Thymus (tissue), 11 donors: Measurements from ENCODE around the gene LRWD1. TPM values are rescaled to one million over a fixed set of nuclear protein-coding genes. Genes with fewer than 3 reads are reported as not detected.

Experiments used
- DNase-seq, 9 donors: peaks; one replicate each; pipeline ENCODE4 v3.0.0-alpha.2; 2013; ENCODE audit warnings: low spot score in 9 of 9, low read depth in 6 of 9, missing footprints in 1 of 9
- H3K27ac ChIP-seq, 2 donors: one replicate each; pipeline ENCODE4 v1.5.1; 2013; ENCODE audit warnings: control low read depth in 1 of 2, low read depth in 1 of 2, low read length in 1 of 2, mild to moderate bottlenecking in 1 of 2, moderate library complexity in 1 of 2
- H3K27me3 ChIP-seq, 2 donors: one replicate each; pipeline ENCODE4 v1.5.1; 2013; ENCODE audit warnings: low read length in 1 of 2; ENCODE audit not compliant: control insufficient read depth in 2 of 2, insufficient read depth in 1 of 2
- H3K36me3 ChIP-seq, 2 donors: one replicate each; pipeline ENCODE4 v1.5.1; 2013; ENCODE audit warnings: low read length in 1 of 2, mild to moderate bottlenecking in 1 of 2, moderate library complexity in 1 of 2; ENCODE audit not compliant: control insufficient read depth in 2 of 2, insufficient read depth in 2 of 2
- H3K4me1 ChIP-seq, 2 donors: one replicate each; pipeline ENCODE4 v1.5.1; 2013; ENCODE audit warnings: low read length in 2 of 2; ENCODE audit not compliant: control insufficient read depth in 2 of 2, insufficient read depth in 2 of 2
- H3K4me3 ChIP-seq, 2 donors: one replicate each; pipeline ENCODE4 v1.5.1; 2013; ENCODE audit warnings: low read length in 2 of 2, control low read depth in 1 of 2, mild to moderate bottlenecking in 1 of 2
- H3K9me3 ChIP-seq, 2 donors: one replicate each; pipeline ENCODE4 v1.5.1; 2013; ENCODE audit warnings: low read length in 1 of 2, mild to moderate bottlenecking in 1 of 2; ENCODE audit not compliant: control insufficient read depth in 2 of 2, insufficient read depth in 1 of 2
- WGBS: extraction: QIAGEN DNeasy Blood & Tissue Kit; methylation state at CpG from one replicate; pipeline ENCODE4 v1.1.7; 2013; 5-methylcytosine and 5-hydroxymethylcytosine counted together
- polyA plus RNA-seq: library from polyadenylated mRNA; stranded (reverse); fragments of 200-250 nt; gene quantifications from one replicate; pipeline ENCODE4 v1.2.3, GENCODE V29; 2013
- total RNA-seq: library from RNA; stranded (reverse); fragments of 120-200 nt; gene quantifications from one replicate; pipeline ENCODE4 v1.2.4, GENCODE V29; 2013
- donor health status: healthy.

The LRWD1 gene
- total and polyA plus RNA-seq, 2 donors, result 16.2 to 19.9 TPM

DNA sequence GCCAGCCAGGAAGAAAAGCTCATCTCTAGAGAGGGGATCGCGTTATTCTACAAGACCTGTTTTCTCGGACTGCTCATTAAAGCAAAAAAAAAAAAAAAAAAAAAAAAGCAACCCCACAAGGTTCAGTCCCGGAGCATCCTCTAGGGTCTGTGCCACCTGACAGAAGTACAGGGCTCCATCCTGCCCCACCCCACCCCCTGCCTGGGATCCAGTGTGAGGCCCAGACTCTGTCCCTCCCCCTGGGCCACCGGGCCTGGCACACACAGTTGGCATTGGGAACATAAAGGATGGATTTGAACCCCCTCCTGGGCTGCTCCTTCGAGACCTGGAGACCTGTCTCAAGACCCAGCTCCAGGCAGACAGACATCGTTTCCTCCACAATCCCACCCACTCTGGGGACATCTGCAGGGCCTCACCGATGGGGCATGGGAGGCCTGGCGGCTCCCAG, 30.7 kb upstream of the LRWD1 start:
- Histone ChIP-seq H3K27ac (peak overlapping the region; percentile 0 to 66), H3K9me3 (peaks cover 0 to 4% of the 10 kb centered on the region in 2 donors), H3K4me1 (peaks cover 27 to 74% of the 10 kb centered on the region in 2 donors), H3K36me3 (peaks cover 13 to 18% of the 10 kb centered on the region in 2 donors), H3K4me3 (peak overlapping the region; percentile 86 to 95), H3K27me3 (no peaks in the 10 kb centered on the region)
- 23% methylated on average over 9 of the region's 9 CpGs for WGBS
- DNase-seq, result peak in 1 of 9 donors; percentile 50

DNA sequence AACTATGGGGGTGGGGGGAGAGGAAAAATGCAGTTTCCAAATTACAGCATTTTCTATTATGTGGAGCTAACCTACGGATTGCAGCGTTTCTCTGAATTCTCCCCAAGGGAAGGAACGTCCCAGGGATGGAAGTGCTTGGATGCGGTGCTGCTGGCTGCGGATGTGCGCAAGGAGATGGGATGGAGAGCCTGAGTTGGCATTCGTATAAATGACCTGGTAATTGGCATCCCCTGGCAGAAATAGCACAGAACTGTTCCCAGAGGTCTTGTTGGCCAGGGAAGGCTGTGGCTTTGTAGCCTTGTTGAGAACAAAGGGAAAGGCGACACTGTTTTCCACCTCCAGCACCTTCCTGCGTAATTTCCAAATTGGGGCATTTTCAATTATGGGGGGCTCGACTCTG, 28.7 kb upstream of the LRWD1 start:
- peaks cover 25 to 28% of the 10 kb centered on the region in 2 donors for H3K36me3 ChIP-seq
- H3K9me3 ChIP-seq, result peaks cover 0 to 4% of the 10 kb centered on the region in 2 donors
- H3K27ac ChIP-seq, result no peak overlapping the region
- no peak for DNase-seq
- peaks cover 20 to 63% of the 10 kb centered on the region in 2 donors for H3K4me1 ChIP-seq
- WGBS, result 97% methylated on average over 10 of the region's 10 CpGs
- H3K4me3 ChIP-seq, result no peak overlapping the region
- H3K27me3 ChIP-seq, result no peaks in the 10 kb centered on the region

DNA sequence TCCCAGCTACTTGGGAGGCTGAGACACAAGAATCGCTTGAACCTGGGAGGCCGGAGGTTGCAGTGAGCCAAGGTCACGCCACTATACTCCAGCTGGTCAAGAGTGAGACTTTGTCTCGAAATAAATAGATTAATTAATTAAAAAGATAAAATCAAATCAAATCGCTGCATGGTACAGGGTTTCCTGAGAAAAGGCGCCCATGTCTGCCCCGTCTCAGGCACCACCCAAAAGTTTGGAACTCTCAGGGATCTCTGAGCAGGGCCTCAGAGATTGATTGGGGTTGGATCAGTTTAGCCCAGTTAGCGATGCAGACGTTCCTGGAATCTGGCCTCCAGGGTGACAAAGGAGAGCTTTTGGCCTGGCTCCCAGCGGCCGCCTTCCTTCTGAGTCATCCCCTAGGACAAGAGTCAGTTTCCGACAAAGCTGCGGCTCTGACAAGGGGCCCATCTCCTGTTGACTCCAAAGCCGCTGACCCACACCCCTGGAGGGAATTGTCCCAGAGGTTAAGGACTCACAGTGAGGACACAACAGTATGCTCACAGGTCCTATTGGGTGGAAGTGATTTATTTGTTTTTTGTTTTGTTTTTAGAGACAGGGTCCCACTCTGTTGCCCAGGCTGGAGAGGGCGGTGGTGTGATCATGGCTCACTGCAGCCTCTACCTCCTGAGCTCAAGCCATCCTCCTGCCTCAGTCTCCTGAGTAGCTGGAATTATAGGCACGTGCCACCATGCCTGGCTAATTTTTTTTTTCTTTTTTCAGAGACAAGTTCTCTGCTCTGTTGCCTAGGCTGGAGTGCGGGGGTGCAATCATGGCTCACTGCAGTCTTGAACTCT, 24.6 kb upstream of the LRWD1 start:
- Histone ChIP-seq H3K27me3 (no peaks in the 10 kb centered on the region), H3K27ac (no peak overlapping the region), H3K9me3 (peaks cover 0 to 8% of the 10 kb centered on the region in 2 donors), H3K4me3 (no peak overlapping the region), H3K4me1 (peaks cover 0 to 43% of the 10 kb centered on the region in 2 donors), H3K36me3 (peaks cover 35 to 38% of the 10 kb centered on the region in 2 donors)
- no peak for DNase-seq
- 97% methylated on average over 17 of the region's 17 CpGs for WGBS

DNA sequence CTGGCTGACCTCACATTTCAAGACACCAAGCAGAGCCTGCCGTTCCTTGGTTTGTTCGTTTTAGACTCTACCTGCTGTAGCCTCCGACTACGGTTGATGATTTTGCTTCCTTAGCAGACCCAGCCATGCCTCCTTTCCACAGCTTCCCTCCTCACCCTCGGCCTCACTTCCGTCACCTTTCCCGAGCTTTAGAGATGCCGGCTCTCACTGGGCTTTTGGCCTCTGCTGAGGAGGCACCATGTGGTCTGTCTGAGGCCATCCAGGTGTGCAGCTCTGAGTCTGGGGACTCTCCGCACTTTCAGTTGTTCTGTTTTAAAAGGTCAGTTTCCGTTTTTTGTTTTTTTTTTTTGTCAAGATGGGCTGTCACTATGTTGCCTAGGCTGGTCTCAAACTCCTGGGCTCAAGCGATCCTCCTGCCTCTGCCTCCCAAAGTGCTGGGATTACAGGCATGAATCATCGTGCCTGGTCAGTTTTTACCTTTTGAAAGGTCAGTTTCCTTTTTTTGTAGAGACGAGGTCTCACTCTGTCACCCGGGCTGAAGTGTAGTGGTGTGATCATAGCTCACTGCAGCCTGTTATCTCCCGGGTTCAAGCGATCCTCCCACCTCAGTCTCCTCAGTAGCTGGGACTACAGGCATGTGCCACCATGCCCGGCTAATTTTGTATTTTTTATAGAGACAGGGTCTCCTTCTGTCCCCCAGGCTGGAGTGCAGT, 19.7 kb upstream of the LRWD1 start:
- no peak overlapping the region for H3K27ac ChIP-seq

DNA sequence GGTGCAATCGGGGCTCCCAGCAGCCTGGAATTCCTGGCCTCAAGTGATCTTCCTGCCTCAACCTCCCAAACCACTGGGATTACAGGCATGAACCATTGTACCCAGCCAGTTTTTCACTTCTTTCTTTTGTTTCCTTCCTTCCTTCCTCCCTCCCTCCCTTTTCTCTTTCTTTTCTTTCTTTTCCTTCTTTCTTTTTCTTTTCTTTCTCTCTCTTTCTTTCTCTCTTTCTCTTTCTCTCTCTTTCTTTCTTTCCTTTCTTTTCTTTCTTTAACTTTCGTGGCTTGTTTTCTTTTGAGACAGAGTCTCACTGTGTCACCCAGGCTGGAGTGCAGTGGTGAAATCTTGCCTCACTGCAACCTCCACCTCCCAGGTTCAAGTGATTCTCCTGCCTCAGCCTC, 19.1 kb upstream of the LRWD1 start:
- Histone ChIP-seq H3K36me3 (peaks cover 34 to 40% of the 10 kb centered on the region in 2 donors), H3K9me3 (peaks cover 0 to 6% of the 10 kb centered on the region in 2 donors), H3K27me3 (no peaks in the 10 kb centered on the region), H3K4me1 (peaks cover 0 to 23% of the 10 kb centered on the region in 2 donors), H3K27ac (no peak overlapping the region), H3K4me3 (no peak overlapping the region)
- WGBS, result 81% methylated on average over 2 of the region's 2 CpGs
- no peak for DNase-seq

More for the DNA sequence above, 19.7 kb upstream of the LRWD1 start:
- peaks cover 39 to 43% of the 10 kb centered on the region in 2 donors for H3K36me3 ChIP-seq
- no peaks in the 10 kb centered on the region for H3K27me3 ChIP-seq
- H3K4me3 ChIP-seq, result no peak overlapping the region
- 96% methylated on average over 17 of the region's 17 CpGs for WGBS
- peaks cover 0 to 6% of the 10 kb centered on the region in 2 donors for H3K9me3 ChIP-seq
- H3K4me1 ChIP-seq, result peaks cover 0 to 28% of the 10 kb centered on the region in 2 donors
- no peak for DNase-seq

DNA sequence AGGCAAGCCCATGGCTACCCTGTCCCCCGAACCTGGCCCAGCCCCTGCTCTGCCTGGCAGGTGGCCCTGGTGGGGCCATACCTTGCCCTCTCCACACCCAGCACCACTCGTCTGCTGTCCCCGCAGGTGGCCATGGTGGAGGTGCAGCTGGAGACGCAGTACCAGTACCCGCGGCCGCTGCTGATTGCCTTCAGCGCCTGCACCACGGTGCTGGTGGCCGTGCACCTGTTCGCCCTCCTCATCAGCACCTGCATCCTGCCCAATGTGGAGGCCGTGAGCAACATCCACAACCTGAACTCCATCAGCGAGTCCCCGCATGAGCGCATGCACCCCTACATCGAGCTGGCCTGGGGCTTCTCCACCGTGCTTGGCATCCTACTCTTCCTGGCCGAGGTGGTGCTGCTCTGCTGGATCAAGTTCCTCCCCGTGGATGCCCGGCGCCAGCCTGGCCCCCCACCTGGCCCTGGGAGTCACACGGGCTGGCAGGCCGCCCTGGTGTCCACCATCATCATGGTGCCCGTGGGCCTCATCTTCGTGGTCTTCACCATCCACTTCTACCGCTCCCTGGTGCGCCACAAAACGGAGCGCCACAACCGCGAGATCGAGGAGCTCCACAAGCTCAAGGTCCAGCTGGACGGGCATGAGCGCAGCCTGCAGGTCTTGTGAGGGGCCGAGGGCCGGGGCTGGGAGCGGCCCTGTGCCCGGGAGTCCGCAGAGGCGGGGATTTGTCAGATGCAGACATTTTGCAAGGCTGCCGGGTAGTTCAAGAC, 18.2 kb upstream of the LRWD1 start:
- H3K36me3 ChIP-seq, result peaks cover 34 to 39% of the 10 kb centered on the region in 2 donors
- DNase-seq, result no peak
- peaks cover 0 to 6% of the 10 kb centered on the region in 2 donors for H3K9me3 ChIP-seq
- H3K4me1 ChIP-seq, result peaks cover 0 to 14% of the 10 kb centered on the region in 2 donors
- no peak overlapping the region for H3K4me3 ChIP-seq
- WGBS, result 97% methylated on average over 41 of the region's 41 CpGs
- H3K27ac ChIP-seq, result no peak overlapping the region
- no peaks in the 10 kb centered on the region for H3K27me3 ChIP-seq

DNA sequence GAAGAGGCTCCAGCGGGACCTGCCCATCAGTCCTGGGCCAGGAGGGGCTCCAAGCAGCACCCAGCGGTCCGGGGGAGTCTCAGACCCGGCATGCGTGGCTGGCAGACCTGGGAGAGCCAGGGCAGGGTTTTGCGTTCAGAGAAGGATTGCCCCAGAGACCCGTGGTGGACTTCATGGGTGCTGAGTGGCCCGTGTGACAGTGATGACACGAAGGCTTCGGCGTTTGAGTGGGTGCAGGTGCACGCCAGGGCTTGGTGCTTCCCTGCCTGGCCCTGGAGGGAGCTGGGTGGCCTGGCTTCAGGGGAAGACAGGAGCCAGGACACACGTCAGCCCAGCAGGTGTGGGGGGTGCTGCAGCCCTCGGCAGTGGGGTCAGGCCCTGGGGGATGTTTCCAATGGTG, 17.5 kb upstream of the LRWD1 start:
- 98% methylated on average over 14 of the region's 14 CpGs for WGBS
- peaks cover 29 to 32% of the 10 kb centered on the region in 2 donors for H3K36me3 ChIP-seq
- peaks cover 0 to 3% of the 10 kb centered on the region in 2 donors for H3K9me3 ChIP-seq
- no peak for DNase-seq
- peaks cover 0 to 10% of the 10 kb centered on the region in 2 donors for H3K4me1 ChIP-seq
- H3K27ac ChIP-seq, result no peak overlapping the region
- no peaks in the 10 kb centered on the region for H3K27me3 ChIP-seq
- no peak overlapping the region for H3K4me3 ChIP-seq

DNA sequence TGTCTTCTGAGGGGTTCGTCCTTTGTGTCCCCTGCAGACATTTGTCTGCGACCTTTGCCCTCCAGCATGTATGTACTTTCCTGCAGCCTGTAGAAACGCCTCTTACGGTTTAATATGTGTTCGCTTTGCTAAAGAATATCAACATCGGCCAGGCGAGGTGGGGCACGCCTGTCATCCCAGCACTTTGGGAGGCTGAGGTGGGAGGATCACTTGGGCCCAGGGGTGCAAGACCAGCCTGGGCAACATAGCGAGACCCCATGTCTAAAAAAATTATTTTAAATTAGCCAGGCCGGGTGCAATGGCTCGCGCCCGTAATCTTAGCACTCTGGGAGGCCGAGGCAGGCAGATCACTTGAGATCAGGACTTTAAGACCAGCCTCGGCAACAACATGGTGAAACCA, 15.6 kb upstream of the LRWD1 start:
- H3K36me3 ChIP-seq, result peaks cover 29 to 32% of the 10 kb centered on the region in 2 donors

More for the DNA sequence above, 15.6 kb upstream of the LRWD1 start:
- H3K9me3 ChIP-seq, result peaks cover 0 to 3% of the 10 kb centered on the region in 2 donors
- H3K27me3 ChIP-seq, result no peaks in the 10 kb centered on the region
- no peak overlapping the region for H3K4me3 ChIP-seq
- 98% methylated on average over 15 of the region's 15 CpGs for WGBS
- peaks cover 0 to 6% of the 10 kb centered on the region in 2 donors for H3K4me1 ChIP-seq
- DNase-seq, result no peak
- no peak overlapping the region for H3K27ac ChIP-seq
